HEK293 (cell line): Measurements from ENCODE around the gene SRP9.

ENCODE experiments used
- GFI1B ChIP-seq: fragments of 450-650 bp; formaldehyde crosslinking; IDR thresholded peaks from 2 replicates; pipeline ENCODE4 v1.5.1; 2016; ENCODE audit warnings: missing biosample characterization, missing genetic modification characterization
- GLIS2 ChIP-seq: fragments of 450-650 bp; formaldehyde crosslinking; IDR thresholded peaks from 2 replicates; pipeline ENCODE4 v1.5.1; 2016; ENCODE audit warnings: missing biosample characterization, missing genetic modification characterization
- KLF16 ChIP-seq: fragments of 450-650 bp; formaldehyde crosslinking; IDR thresholded peaks from 2 replicates; pipeline ENCODE4 v1.5.1; 2017; ENCODE audit warnings: missing biosample characterization, missing genetic modification characterization
- MZF1 ChIP-seq: fragments of 450-650 bp; formaldehyde crosslinking; IDR thresholded peaks from 2 replicates; pipeline ENCODE4 v1.5.1; 2017; ENCODE audit warnings: missing biosample characterization, missing genetic modification characterization, borderline replicate concordance
- SCRT2 ChIP-seq: fragments of 450-650 bp; formaldehyde crosslinking; IDR thresholded peaks from 2 replicates; pipeline ENCODE4 v1.5.1; 2016; ENCODE audit warnings: missing biosample characterization, missing genetic modification characterization
- SP3 ChIP-seq: fragments of 450-650 bp; formaldehyde crosslinking; IDR thresholded peaks from 2 replicates; pipeline ENCODE4 v1.5.1; 2016; ENCODE audit warnings: missing biosample characterization, missing genetic modification characterization
- SP7 ChIP-seq: fragments of 450-650 bp; formaldehyde crosslinking; IDR thresholded peaks from 2 replicates; pipeline ENCODE4 v1.5.1; 2016; ENCODE audit warnings: missing biosample characterization, missing genetic modification characterization
- ZBTB20 ChIP-seq: fragments of 450-650 bp; formaldehyde crosslinking; IDR thresholded peaks from 2 replicates; pipeline ENCODE4 v1.5.1; 2016; ENCODE audit warnings: missing biosample characterization, missing genetic modification characterization
- ZEB2 ChIP-seq: fragments of 450-650 bp; formaldehyde crosslinking; IDR thresholded peaks from 2 replicates; pipeline ENCODE4 v1.5.1; 2016; ENCODE audit warnings: missing biosample characterization, missing genetic modification characterization
- ZFP37 ChIP-seq: fragments of 450-650 bp; formaldehyde crosslinking; IDR thresholded peaks from 2 replicates; pipeline ENCODE4 v1.5.1; 2016; ENCODE audit warnings: missing biosample characterization, missing genetic modification characterization
- ZIC2 ChIP-seq: fragments of 450-650 bp; formaldehyde crosslinking; IDR thresholded peaks from 2 replicates; pipeline ENCODE4 v1.5.1; 2016; ENCODE audit warnings: missing biosample characterization, missing genetic modification characterization
- ZNF157 ChIP-seq: fragments of 450-650 bp; formaldehyde crosslinking; IDR thresholded peaks from 2 replicates; pipeline ENCODE4 v1.5.1; 2016; ENCODE audit warnings: missing biosample characterization, missing genetic modification characterization
- ZNF174 ChIP-seq: fragments of 450-650 bp; formaldehyde crosslinking; IDR thresholded peaks from 2 replicates; pipeline ENCODE4 v1.5.0; 2017; ENCODE audit warnings: missing biosample characterization, mild to moderate bottlenecking, missing genetic modification characterization
- ZNF223 ChIP-seq: fragments of 450-650 bp; formaldehyde crosslinking; IDR thresholded peaks from 2 replicates; pipeline ENCODE4 v1.5.1; 2016; ENCODE audit warnings: missing biosample characterization, missing genetic modification characterization
- ZNF23 ChIP-seq: fragments of 450-650 bp; formaldehyde crosslinking; IDR thresholded peaks from 2 replicates; pipeline ENCODE4 v1.5.1; 2016; ENCODE audit warnings: missing biosample characterization, missing genetic modification characterization, borderline replicate concordance
- ZNF24 ChIP-seq: fragments of 450-650 bp; formaldehyde crosslinking; IDR thresholded peaks from 2 replicates; pipeline ENCODE4 v1.5.1; 2016; ENCODE audit warnings: missing biosample characterization, missing genetic modification characterization
- ZNF274 ChIP-seq, 2 experiments: fragments of 200-500 bp in 1 of 2; fragments of 450-650 bp in 1 of 2; sonication (Bioruptor generic) in 1 of 2; formaldehyde crosslinking in 1 of 2; IDR thresholded peaks; 2 replicates each; pipeline versions ENCODE4 v1.5.1 to v1.6.1; 2014 to 2016; ENCODE audit warnings: borderline replicate concordance in 1 of 2, inconsistent platforms in 1 of 2, low read length in 1 of 2, missing biosample characterization in 1 of 2, missing genetic modification characterization in 1 of 2
- ZNF302 ChIP-seq: fragments of 450-650 bp; formaldehyde crosslinking; IDR thresholded peaks from 2 replicates; pipeline ENCODE4 v1.5.1; 2016; ENCODE audit warnings: missing biosample characterization, missing genetic modification characterization, low read depth
- ZNF426 ChIP-seq: fragments of 450-650 bp; formaldehyde crosslinking; IDR thresholded peaks from 2 replicates; pipeline ENCODE4 v1.5.1; 2017; ENCODE audit warnings: missing biosample characterization, missing genetic modification characterization, mild to moderate bottlenecking, inconsistent platforms, moderate library complexity
- ZNF510 ChIP-seq: fragments of 450-650 bp; formaldehyde crosslinking; IDR thresholded peaks from 2 replicates; pipeline ENCODE4 v1.5.1; 2018; ENCODE audit warnings: mild to moderate bottlenecking, missing genetic modification characterization, missing biosample characterization; ENCODE audit not compliant: insufficient replicate concordance
- ZNF621 ChIP-seq: fragments of 450-650 bp; formaldehyde crosslinking; IDR thresholded peaks from 2 replicates; pipeline ENCODE4 v1.5.1; 2017; ENCODE audit warnings: missing biosample characterization, missing genetic modification characterization
- ZNF623 ChIP-seq: fragments of 450-650 bp; formaldehyde crosslinking; IDR thresholded peaks from 2 replicates; pipeline ENCODE4 v1.5.1; 2016; ENCODE audit warnings: missing biosample characterization, missing genetic modification characterization
- ZNF660 ChIP-seq: fragments of 450-650 bp; IDR thresholded peaks from 2 replicates; pipeline ENCODE4 v1.5.1; 2018; ENCODE audit warnings: missing biosample characterization, mild to moderate bottlenecking, missing genetic modification characterization
- ZNF707 ChIP-seq: fragments of 450-650 bp; formaldehyde crosslinking; IDR thresholded peaks from 2 replicates; pipeline ENCODE4 v1.5.1; 2016; ENCODE audit warnings: missing biosample characterization, missing genetic modification characterization
- ZNF830 ChIP-seq: fragments of 450-650 bp; IDR thresholded peaks from 2 replicates; pipeline ENCODE4 v1.5.0; 2018; ENCODE audit warnings: missing biosample characterization, missing genetic modification characterization, low read depth, mild to moderate bottlenecking, moderate library complexity
- ZSCAN16 ChIP-seq: fragments of 450-650 bp; formaldehyde crosslinking; IDR thresholded peaks from 2 replicates; pipeline ENCODE4 v1.5.1; 2016; ENCODE audit warnings: missing biosample characterization, missing genetic modification characterization
- TF ChIP-seq, protein P1 (sequence below): fragments of 450-650 bp; formaldehyde crosslinking; IDR thresholded peaks from 2 replicates; pipeline ENCODE4 v1.5.1; 2016; ENCODE audit warnings: missing biosample characterization, missing genetic modification characterization
- TF ChIP-seq, protein P2 (sequence below): fragments of 450-650 bp; formaldehyde crosslinking; optimal IDR thresholded peaks from 2 replicates; pipeline ENCODE3; 2016; ENCODE audit warnings: missing biosample characterization, mild to moderate bottlenecking, missing genetic modification characterization
- TF ChIP-seq, protein P3 (sequence below): fragments of 450-650 bp; formaldehyde crosslinking; IDR thresholded peaks from 2 replicates; pipeline ENCODE4 v1.5.1; 2017; ENCODE audit warnings: missing biosample characterization, mild to moderate bottlenecking, missing genetic modification characterization, moderate library complexity
- TF ChIP-seq, protein P4 (sequence below): fragments of 450-650 bp; formaldehyde crosslinking; IDR thresholded peaks from 2 replicates; pipeline ENCODE4 v1.5.1; 2017; ENCODE audit warnings: missing biosample characterization, missing genetic modification characterization
- TF ChIP-seq, protein P5 (sequence below): fragments of 450-650 bp; IDR thresholded peaks from 2 replicates; pipeline ENCODE4 v1.5.1; 2018; ENCODE audit warnings: missing biosample characterization, mild to moderate bottlenecking, missing genetic modification characterization
- TF ChIP-seq, protein P6 (sequence below): fragments of 450-650 bp; formaldehyde crosslinking; IDR thresholded peaks from 2 replicates; pipeline ENCODE4 v1.5.1; 2016; ENCODE audit warnings: missing biosample characterization, missing genetic modification characterization

The SRP9 gene

DNA sequence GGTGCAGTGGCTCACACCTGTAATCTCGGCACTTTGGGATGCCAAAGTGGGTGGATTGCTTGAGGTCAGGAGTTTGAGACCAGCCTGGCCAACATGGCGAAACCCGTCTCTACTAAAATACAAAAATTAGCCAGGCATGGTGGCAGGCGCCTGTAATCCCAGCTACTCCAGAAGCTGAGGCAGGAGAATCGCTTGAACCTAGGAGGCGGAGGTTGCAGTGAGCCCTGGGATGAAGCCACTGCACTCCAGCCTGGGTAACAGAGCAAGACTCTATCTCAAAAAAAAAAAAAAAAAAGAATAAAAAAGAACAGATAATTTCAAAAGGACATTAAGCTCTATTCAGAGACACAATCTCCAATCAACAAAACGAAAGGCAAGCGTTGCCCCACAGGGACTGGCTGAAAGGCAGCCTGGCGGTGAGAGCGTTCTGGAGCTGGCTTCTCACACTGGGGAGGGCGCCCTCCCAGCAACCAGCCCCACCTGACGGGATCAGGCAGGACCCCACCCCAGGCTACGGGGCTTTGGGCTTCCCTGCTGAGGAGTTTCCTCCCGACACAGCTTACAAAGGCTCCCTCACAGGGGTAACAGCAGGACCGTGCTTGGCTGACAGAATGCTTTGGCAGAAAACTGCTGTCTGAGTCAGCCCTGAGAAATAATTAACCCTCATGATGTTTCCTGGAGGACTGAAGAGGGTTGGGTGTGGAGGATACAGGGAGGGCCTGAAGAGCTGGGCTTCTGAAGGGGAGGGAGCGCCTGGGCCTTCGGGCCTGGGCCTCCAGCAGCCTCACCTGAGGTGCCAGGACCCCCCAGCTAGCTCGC, 31.1 kb upstream of the SRP9 start (continued):
- no peak for TF ChIP-seq ZNF302 (tag by site-specific recombination)
- TF ChIP-seq SP7 = peak; percentile 76
- TF ChIP-seq ZNF660 (tag by site-specific recombination) = peak; percentile 99
- TF ChIP-seq ZNF274 (IDR thresholded peaks at IDR 0.05; ENCODE audit: low read length) = no peak
- TF ChIP-seq ZNF274 (tag by site-specific recombination; IDR thresholded peaks at IDR 0.05; ENCODE audit: borderline replicate concordance) = no peak
- TF ChIP-seq ZNF623 (tag by site-specific recombination) = no peak
- TF ChIP-seq, protein P1, sequence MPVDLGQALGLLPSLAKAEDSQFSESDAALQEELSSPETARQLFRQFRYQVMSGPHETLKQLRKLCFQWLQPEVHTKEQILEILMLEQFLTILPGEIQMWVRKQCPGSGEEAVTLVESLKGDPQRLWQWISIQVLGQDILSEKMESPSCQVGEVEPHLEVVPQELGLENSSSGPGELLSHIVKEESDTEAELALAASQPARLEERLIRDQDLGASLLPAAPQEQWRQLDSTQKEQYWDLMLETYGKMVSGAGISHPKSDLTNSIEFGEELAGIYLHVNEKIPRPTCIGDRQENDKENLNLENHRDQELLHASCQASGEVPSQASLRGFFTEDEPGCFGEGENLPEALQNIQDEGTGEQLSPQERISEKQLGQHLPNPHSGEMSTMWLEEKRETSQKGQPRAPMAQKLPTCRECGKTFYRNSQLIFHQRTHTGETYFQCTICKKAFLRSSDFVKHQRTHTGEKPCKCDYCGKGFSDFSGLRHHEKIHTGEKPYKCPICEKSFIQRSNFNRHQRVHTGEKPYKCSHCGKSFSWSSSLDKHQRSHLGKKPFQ (tag by site-specific recombination) = no peak
- no peak for TF ChIP-seq ZNF157 (tag by site-specific recombination)
- TF ChIP-seq ZIC2 (tag by site-specific recombination) = peak; percentile 100
- TF ChIP-seq, protein P2, sequence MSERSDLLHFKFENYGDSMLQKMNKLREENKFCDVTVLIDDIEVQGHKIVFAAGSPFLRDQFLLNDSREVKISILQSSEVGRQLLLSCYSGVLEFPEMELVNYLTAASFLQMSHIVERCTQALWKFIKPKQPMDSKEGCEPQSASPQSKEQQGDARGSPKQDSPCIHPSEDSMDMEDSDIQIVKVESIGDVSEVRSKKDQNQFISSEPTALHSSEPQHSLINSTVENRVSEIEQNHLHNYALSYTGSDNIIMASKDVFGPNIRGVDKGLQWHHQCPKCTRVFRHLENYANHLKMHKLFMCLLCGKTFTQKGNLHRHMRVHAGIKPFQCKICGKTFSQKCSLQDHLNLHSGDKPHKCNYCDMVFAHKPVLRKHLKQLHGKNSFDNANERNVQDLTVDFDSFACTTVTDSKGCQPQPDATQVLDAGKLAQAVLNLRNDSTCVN (tag by site-specific recombination) = no peak
- TF ChIP-seq, protein P3, sequence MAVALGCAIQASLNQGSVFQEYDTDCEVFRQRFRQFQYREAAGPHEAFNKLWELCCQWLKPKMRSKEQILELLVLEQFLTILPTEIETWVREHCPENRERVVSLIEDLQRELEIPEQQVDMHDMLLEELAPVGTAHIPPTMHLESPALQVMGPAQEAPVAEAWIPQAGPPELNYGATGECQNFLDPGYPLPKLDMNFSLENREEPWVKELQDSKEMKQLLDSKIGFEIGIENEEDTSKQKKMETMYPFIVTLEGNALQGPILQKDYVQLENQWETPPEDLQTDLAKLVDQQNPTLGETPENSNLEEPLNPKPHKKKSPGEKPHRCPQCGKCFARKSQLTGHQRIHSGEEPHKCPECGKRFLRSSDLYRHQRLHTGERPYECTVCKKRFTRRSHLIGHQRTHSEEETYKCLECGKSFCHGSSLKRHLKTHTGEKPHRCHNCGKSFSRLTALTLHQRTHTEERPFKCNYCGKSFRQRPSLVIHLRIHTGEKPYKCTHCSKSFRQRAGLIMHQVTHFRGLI (tag by site-specific recombination) = no peak
- no peak for TF ChIP-seq ZNF223
- TF ChIP-seq ZNF830 (tag by site-specific recombination) = no peak
- peak; percentile 57 for TF ChIP-seq ZBTB20 (tag by site-specific recombination)
- peak; percentile 93 for TF ChIP-seq GLIS2
- TF ChIP-seq ZNF24 (tag by site-specific recombination) = no peak; the same call in 1 of the 2 replicates
- TF ChIP-seq ZNF510 (tag by site-specific recombination) = no peak
- no peak for TF ChIP-seq SCRT2 (tag by site-specific recombination)
- TF ChIP-seq ZNF426 (tag by site-specific recombination) = no peak
- TF ChIP-seq, protein P4, sequence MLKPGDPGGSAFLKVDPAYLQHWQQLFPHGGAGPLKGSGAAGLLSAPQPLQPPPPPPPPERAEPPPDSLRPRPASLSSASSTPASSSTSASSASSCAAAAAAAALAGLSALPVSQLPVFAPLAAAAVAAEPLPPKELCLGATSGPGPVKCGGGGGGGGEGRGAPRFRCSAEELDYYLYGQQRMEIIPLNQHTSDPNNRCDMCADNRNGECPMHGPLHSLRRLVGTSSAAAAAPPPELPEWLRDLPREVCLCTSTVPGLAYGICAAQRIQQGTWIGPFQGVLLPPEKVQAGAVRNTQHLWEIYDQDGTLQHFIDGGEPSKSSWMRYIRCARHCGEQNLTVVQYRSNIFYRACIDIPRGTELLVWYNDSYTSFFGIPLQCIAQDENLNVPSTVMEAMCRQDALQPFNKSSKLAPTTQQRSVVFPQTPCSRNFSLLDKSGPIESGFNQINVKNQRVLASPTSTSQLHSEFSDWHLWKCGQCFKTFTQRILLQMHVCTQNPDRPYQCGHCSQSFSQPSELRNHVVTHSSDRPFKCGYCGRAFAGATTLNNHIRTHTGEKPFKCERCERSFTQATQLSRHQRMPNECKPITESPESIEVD = peak; percentile 74; the same call in 1 of the 2 replicates
- TF ChIP-seq SP3 = no peak; the same call in 1 of the 2 replicates
- TF ChIP-seq MZF1 = no peak
- TF ChIP-seq ZNF23 (tag by site-specific recombination) = no peak
- no peak for TF ChIP-seq ZNF707 (tag by site-specific recombination)
- TF ChIP-seq ZNF621 (tag by site-specific recombination) = no peak
- peak; percentile 73 for TF ChIP-seq ZEB2
- TF ChIP-seq, protein P5, sequence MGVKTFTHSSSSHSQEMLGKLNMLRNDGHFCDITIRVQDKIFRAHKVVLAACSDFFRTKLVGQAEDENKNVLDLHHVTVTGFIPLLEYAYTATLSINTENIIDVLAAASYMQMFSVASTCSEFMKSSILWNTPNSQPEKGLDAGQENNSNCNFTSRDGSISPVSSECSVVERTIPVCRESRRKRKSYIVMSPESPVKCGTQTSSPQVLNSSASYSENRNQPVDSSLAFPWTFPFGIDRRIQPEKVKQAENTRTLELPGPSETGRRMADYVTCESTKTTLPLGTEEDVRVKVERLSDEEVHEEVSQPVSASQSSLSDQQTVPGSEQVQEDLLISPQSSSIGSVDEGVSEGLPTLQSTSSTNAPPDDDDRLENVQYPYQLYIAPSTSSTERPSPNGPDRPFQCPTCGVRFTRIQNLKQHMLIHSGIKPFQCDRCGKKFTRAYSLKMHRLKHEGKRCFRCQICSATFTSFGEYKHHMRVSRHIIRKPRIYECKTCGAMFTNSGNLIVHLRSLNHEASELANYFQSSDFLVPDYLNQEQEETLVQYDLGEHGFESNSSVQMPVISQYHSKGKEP (tag by site-specific recombination) = no peak
- TF ChIP-seq, protein P6, sequence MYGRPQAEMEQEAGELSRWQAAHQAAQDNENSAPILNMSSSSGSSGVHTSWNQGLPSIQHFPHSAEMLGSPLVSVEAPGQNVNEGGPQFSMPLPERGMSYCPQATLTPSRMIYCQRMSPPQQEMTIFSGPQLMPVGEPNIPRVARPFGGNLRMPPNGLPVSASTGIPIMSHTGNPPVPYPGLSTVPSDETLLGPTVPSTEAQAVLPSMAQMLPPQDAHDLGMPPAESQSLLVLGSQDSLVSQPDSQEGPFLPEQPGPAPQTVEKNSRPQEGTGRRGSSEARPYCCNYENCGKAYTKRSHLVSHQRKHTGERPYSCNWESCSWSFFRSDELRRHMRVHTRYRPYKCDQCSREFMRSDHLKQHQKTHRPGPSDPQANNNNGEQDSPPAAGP (tag by site-specific recombination) = peak; percentile 54; the same call in 1 of the 2 replicates
- no peak for TF ChIP-seq GFI1B (tag by site-specific recombination)
- TF ChIP-seq ZFP37 = no peak
- no peak for TF ChIP-seq ZNF174 (tag by site-specific recombination)
- no peak for TF ChIP-seq ZSCAN16 (tag by site-specific recombination)
- TF ChIP-seq KLF16 (tag by site-specific recombination) = no peak
